Measurements from ENCODE around the gene DNAJB2. TPM values are rescaled to one million over a fixed set of nuclear protein-coding genes. Genes with fewer than 3 reads are reported as not detected.
A peak's percentile ranks its signal among the peaks of the same experiment; 100 is the strongest.

The DNAJB2 gene
- total RNA-seq, 1 experiment from 2014 or later = 66.2 TPM

GRCh38 chr2:219252084-219252483, 27.1 kb upstream of the DNAJB2 start:
- in situ Hi-C loops (cut with HindIII; ENCODE audit: low pct_unique_long_range_greater_than_20kb, low sequenced_read_pairs) = no loop called here
- peaks cover 37% of the 10 kb centered on the region for H3K4me1 ChIP-seq (ENCODE audit: control insufficient read depth, insufficient read depth, low read length)
- BruUV-seq (replicated peaks) = no TSS peak
- H3K9me3 ChIP-seq (ENCODE audit: control insufficient read depth, insufficient read depth, low read depth, low read length) = no peaks in the 10 kb centered on the region
- intact Hi-C loops (cut with micrococcal nuclease; ENCODE audit: unreplicated experiment) = no loop called here
- H3K4me3 ChIP-seq (ENCODE audit: low read depth in 2 of 2, low read length in 2 of 2) = no peak overlapping the region
- no peaks in the 10 kb centered on the region; the same call in 1 of the 2 replicates for H3K36me3 ChIP-seq (ENCODE audit: control insufficient read depth, insufficient read depth, low read length)
- H3K27ac ChIP-seq (ENCODE audit: low read length) = no peak overlapping the region
- peaks cover 8% of the 10 kb centered on the region for H3K27me3 ChIP-seq (ENCODE audit: control insufficient read depth, insufficient read depth, low read length)
- ChIA-PET CTCF (interaction anchor here (0.6 to 0.7 kb wide), 2 partner anchors 136 to 272 kb away, joined by 3 to 9 read pairs; partner anchors contain the start of gene DNPEP), POLR2A (no interaction called here)
- ATAC-seq (no peak), DNase-seq (ENCODE audit: low read depth, low spot score) (no peak)
- TF ChIP-seq TCF7L2 (IDR thresholded peaks at IDR 0.05; ENCODE audit: low read depth, low read length) (no peak), CTCF (IDR thresholded peaks at IDR 0.05) (no peak), SIN3A (IDR thresholded peaks at IDR 0.05; ENCODE audit: borderline replicate concordance, insufficient read depth, low read depth, low read length) (no peak), POLR2AphosphoS5 (IDR thresholded peaks at IDR 0.05; ENCODE audit: low read depth, low read length) (no peak), REST (IDR thresholded peaks at IDR 0.05; ENCODE audit: insufficient read depth in 1 of 2, low read depth in 2 of 2, low read length in 1 of 2) (no peak)

GRCh38 chr2:219252570-219252899, 26.6 kb upstream of the DNAJB2 start:
- intact Hi-C loops (cut with micrococcal nuclease; ENCODE audit: unreplicated experiment) = no loop called here
- DNase-seq (ENCODE audit: low read depth, low spot score) (no peak), ATAC-seq (no peak)
- POLR2A ChIA-PET = interaction anchor here (0.6 kb wide), 1 partner anchor 21 kb away, joined by 5 read pairs; no protein-coding TSS in a partner anchor
- Histone ChIP-seq H3K27ac (ENCODE audit: low read length) (no peak overlapping the region), H3K9me3 (ENCODE audit: control insufficient read depth, insufficient read depth, low read depth, low read length) (no peaks in the 10 kb centered on the region), H3K4me1 (ENCODE audit: control insufficient read depth, insufficient read depth, low read length) (peaks cover 37% of the 10 kb centered on the region), H3K36me3 (ENCODE audit: control insufficient read depth, insufficient read depth, low read length) (no peaks in the 10 kb centered on the region; the same call in 1 of the 2 replicates), H3K27me3 (ENCODE audit: control insufficient read depth, insufficient read depth, low read length) (peaks cover 8% of the 10 kb centered on the region), H3K4me3 (ENCODE audit: low read depth in 2 of 2, low read length in 2 of 2) (peak overlapping the region; percentile 49 to 68; a peak in 1 of 4 replicates)
- TF ChIP-seq SIN3A (IDR thresholded peaks at IDR 0.05; ENCODE audit: borderline replicate concordance, insufficient read depth, low read depth, low read length) (no peak), POLR2AphosphoS5 (IDR thresholded peaks at IDR 0.05; ENCODE audit: low read depth, low read length) (no peak), CTCF (IDR thresholded peaks at IDR 0.05) (no peak), REST (IDR thresholded peaks at IDR 0.05; ENCODE audit: insufficient read depth in 1 of 2, low read depth in 2 of 2, low read length in 1 of 2) (no peak), TCF7L2 (IDR thresholded peaks at IDR 0.05; ENCODE audit: low read depth, low read length) (no peak)
- in situ Hi-C loops (cut with HindIII; ENCODE audit: low pct_unique_long_range_greater_than_20kb, low sequenced_read_pairs) = no loop called here
- BruUV-seq (replicated peaks) = no TSS peak
- CTCF ChIA-PET = interaction anchor here (0.7 to 1.0 kb wide), 2 partner anchors 42 to 272 kb away, joined by 9 to 14 read pairs; no protein-coding TSS in a partner anchor

All from Panc1 (cell line).